SK-N-SH (cell line): ENCODE data around the gene DIAPH2.

Experiments used
- ELF1 ChIP-seq: IDR thresholded peaks from 2 replicates; pipeline ENCODE4 v1.4.0; 2012
- EP300 ChIP-seq, 2 experiments: IDR thresholded peaks; 2 replicates each; pipeline versions ENCODE4 v1.4.0 to v1.6.1; 2012; ENCODE audit warnings: borderline replicate concordance in 1 of 2, low read depth in 1 of 2, low read length in 1 of 2
- EZH2phosphoT487 ChIP-seq: fragments of 200-600 bp; sonication (generic); IDR thresholded peaks from 2 replicates; pipeline ENCODE4 v1.6.1; 2017; ENCODE audit warnings: low read depth, mixed run types, mild to moderate bottlenecking, antibody characterized with exemption, moderate library complexity, borderline replicate concordance
- GABPA ChIP-seq: IDR thresholded peaks from 2 replicates; pipeline ENCODE4 v1.4.0; 2012; ENCODE audit warnings: low read depth, mild to moderate bottlenecking
- NRF1 ChIP-seq: IDR thresholded peaks from 2 replicates; pipeline ENCODE4 v1.6.1; 2012; ENCODE audit warnings: low read depth, mild to moderate bottlenecking, low read length
- POLR2AphosphoS5 ChIP-seq: IDR thresholded peaks from 2 replicates; pipeline ENCODE4 v1.6.1; 2012; ENCODE audit warnings: low read depth, low read length
- TAF1 ChIP-seq: IDR thresholded peaks from 2 replicates; pipeline ENCODE4 v1.6.1; 2012; ENCODE audit warnings: low read depth, mild to moderate bottlenecking, low read length, moderate library complexity, borderline replicate concordance
- TCF12 ChIP-seq: IDR thresholded peaks from 2 replicates; pipeline ENCODE4 v1.4.0; 2012
- ZBTB33 ChIP-seq: IDR thresholded peaks from 2 replicates; pipeline ENCODE4 v1.4.0; 2012; ENCODE audit warnings: low read depth, borderline replicate concordance
- TF ChIP-seq, protein P1 (sequence below): fragments of 200-600 bp; sonication (generic); IDR thresholded peaks from 2 replicates; pipeline ENCODE4 v1.6.1; 2017; ENCODE audit warnings: antibody characterized with exemption, mild to moderate bottlenecking, moderate library complexity
- TF ChIP-seq, protein P2 (sequence below): IDR thresholded peaks from 2 replicates; pipeline ENCODE4 v1.6.1; 2012; ENCODE audit warnings: mild to moderate bottlenecking, low read depth, low read length, moderate library complexity
- TF ChIP-seq, protein P3 (sequence below): IDR thresholded peaks from 2 replicates; pipeline ENCODE4 v1.4.0; 2012; ENCODE audit warnings: low read depth

GRCh38 chrX:96861661-96862060 lies 177.0 kb downstream of the DIAPH2 start:
- TF ChIP-seq, protein P1, sequence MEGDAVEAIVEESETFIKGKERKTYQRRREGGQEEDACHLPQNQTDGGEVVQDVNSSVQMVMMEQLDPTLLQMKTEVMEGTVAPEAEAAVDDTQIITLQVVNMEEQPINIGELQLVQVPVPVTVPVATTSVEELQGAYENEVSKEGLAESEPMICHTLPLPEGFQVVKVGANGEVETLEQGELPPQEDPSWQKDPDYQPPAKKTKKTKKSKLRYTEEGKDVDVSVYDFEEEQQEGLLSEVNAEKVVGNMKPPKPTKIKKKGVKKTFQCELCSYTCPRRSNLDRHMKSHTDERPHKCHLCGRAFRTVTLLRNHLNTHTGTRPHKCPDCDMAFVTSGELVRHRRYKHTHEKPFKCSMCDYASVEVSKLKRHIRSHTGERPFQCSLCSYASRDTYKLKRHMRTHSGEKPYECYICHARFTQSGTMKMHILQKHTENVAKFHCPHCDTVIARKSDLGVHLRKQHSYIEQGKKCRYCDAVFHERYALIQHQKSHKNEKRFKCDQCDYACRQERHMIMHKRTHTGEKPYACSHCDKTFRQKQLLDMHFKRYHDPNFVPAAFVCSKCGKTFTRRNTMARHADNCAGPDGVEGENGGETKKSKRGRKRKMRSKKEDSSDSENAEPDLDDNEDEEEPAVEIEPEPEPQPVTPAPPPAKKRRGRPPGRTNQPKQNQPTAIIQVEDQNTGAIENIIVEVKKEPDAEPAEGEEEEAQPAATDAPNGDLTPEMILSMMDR, result no peak
- TF ChIP-seq ELF1 (no peak), EZH2phosphoT487 (no peak), POLR2AphosphoS5 (no peak), EP300 (IDR thresholded peaks at IDR 0.05; ENCODE audit: borderline replicate concordance in 1 of 2, low read depth in 1 of 2, low read length in 1 of 2) (no peak), GABPA (no peak), TAF1 (no peak), NRF1 (no peak), ZBTB33 (no peak), TCF12 (no peak)
- TF ChIP-seq, protein P2, sequence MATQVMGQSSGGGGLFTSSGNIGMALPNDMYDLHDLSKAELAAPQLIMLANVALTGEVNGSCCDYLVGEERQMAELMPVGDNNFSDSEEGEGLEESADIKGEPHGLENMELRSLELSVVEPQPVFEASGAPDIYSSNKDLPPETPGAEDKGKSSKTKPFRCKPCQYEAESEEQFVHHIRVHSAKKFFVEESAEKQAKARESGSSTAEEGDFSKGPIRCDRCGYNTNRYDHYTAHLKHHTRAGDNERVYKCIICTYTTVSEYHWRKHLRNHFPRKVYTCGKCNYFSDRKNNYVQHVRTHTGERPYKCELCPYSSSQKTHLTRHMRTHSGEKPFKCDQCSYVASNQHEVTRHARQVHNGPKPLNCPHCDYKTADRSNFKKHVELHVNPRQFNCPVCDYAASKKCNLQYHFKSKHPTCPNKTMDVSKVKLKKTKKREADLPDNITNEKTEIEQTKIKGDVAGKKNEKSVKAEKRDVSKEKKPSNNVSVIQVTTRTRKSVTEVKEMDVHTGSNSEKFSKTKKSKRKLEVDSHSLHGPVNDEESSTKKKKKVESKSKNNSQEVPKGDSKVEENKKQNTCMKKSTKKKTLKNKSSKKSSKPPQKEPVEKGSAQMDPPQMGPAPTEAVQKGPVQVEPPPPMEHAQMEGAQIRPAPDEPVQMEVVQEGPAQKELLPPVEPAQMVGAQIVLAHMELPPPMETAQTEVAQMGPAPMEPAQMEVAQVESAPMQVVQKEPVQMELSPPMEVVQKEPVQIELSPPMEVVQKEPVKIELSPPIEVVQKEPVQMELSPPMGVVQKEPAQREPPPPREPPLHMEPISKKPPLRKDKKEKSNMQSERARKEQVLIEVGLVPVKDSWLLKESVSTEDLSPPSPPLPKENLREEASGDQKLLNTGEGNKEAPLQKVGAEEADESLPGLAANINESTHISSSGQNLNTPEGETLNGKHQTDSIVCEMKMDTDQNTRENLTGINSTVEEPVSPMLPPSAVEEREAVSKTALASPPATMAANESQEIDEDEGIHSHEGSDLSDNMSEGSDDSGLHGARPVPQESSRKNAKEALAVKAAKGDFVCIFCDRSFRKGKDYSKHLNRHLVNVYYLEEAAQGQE, result no peak
- TF ChIP-seq, protein P3, sequence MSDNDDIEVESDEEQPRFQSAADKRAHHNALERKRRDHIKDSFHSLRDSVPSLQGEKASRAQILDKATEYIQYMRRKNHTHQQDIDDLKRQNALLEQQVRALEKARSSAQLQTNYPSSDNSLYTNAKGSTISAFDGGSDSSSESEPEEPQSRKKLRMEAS, result no peak
